ENCODE data around the gene ANKRD31.

DNA sequence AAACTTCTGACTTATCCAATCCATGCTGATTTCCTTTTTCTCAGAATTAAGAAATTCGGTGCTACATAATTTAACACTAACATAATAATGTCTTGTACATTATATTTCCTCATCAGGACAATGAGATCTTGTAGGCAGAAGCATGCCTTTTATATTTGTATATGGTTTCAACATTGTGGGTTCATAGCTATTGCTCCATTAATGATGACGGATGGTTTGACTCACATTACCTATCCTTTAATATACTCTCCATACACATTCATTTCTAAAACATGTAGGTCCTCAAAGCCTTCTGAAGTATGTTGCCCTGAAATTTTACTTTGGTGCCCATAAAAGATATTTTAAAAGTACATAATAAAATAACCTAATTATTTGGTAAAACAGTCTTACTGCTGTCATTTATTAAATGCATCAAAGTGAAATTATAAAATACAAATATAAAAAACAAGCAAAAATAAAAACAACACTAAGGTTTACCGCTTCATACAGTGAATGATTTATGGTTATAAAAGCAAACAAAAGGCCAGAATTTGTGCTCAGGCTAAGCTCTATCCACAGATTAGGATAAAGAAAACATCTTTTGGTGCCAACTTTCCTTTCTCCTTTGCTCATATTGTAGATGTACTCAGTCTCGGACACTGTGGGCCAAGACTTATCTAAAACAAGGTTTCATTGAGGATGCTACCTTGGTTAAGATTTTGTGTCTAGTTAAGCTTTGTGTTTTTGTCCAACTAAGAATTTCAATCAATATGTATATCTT is 123.1 kb downstream of the ANKRD31 start:
- no peak for TF ChIP-seq TAF1 (IDR thresholded peaks at IDR 0.05; ENCODE audit: low read depth, low read length)
- no peak for TF ChIP-seq POLR2AphosphoS5 (IDR thresholded peaks at IDR 0.05; ENCODE audit: low read depth, low read length)
- no peak for TF ChIP-seq POLR2A (IDR thresholded peaks at IDR 0.05; ENCODE audit: low read depth, low read length)
- no peak for TF ChIP-seq PAX5 (IDR thresholded peaks at IDR 0.05; ENCODE audit: insufficient read depth, low read length, severe bottlenecking)
- no peak for TF ChIP-seq SPI1 (IDR thresholded peaks at IDR 0.05; ENCODE audit: low read depth, low read length)

Measured in GM12891 (cell line).